Posterior cingulate gyrus (tissue), 11 donors: Measurements from ENCODE around the gene RPS6KA2.

Experiments used
- DNase-seq, 10 donors: peaks; one replicate each; pipeline versions ENCODE4 v3.0.0 to v3.0.0-alpha.2; 2020 to 2021; ENCODE audit warnings: mixed read lengths in 3 of 10
- intact Hi-C: fragments of 100-400 bp; cut with DNase I; formaldehyde crosslinking; loops from one replicate; pipeline ENCODE4 v1.15.1; 2023

Gene RPS6KA2

GRCh38 chr6:166515072-166515810 is 111.8 kb downstream of the RPS6KA2 start:
- intact Hi-C loops = no loop called here
- DNase-seq = peak in 9 of 10 donors; percentile 42 to 95 (median 59)

GRCh38 chr6:166514196-166514595 is 112.9 kb downstream of the RPS6KA2 start:
- peak in 2 of 10 donors; percentile 74 to 81 for DNase-seq

GRCh38 chr6:166512567-166512966 is 114.5 kb downstream of the RPS6KA2 start:
- intact Hi-C loops = no loop called here
- DNase-seq = peak in 1 of 10 donors; percentile 62

More at GRCh38 chr6:166514196-166514595, 112.9 kb downstream of the RPS6KA2 start:
- intact Hi-C loops = no loop called here

GRCh38 chr6:166511316-166511715 is 115.7 kb downstream of the RPS6KA2 start:
- intact Hi-C loops = no loop called here

GRCh38 chr6:166509193-166509592 is 117.9 kb downstream of the RPS6KA2 start:
- peak in 2 of 10 donors; percentile 6 to 85 for DNase-seq

More at GRCh38 chr6:166511316-166511715, 115.7 kb downstream of the RPS6KA2 start:
- DNase-seq = no peak

GRCh38 chr6:166508726-166509125 is 118.3 kb downstream of the RPS6KA2 start:
- intact Hi-C loops = no loop called here
- DNase-seq = peak in 2 of 10 donors; percentile 6 to 82

More at GRCh38 chr6:166509193-166509592, 117.9 kb downstream of the RPS6KA2 start:
- intact Hi-C loops = no loop called here

GRCh38 chr6:166507809-166508564 is 119.1 kb downstream of the RPS6KA2 start:
- intact Hi-C loops = no loop called here
- DNase-seq = peak in 1 of 10 donors; percentile 53

- peak in 1 of 10 donors; percentile 20 for DNase-seq
Measured at GRCh38 chr6:166507380-166507779, 119.7 kb downstream of the RPS6KA2 start.

GRCh38 chr6:166505133-166505905 is 121.7 kb downstream of the RPS6KA2 start:
- peak in 1 of 10 donors; percentile 79 for DNase-seq
- intact Hi-C loops = no loop called here

More at GRCh38 chr6:166507380-166507779, 119.7 kb downstream of the RPS6KA2 start:
- intact Hi-C loops = no loop called here

GRCh38 chr6:166504100-166504499 is 123.0 kb downstream of the RPS6KA2 start:
- intact Hi-C loops = no loop called here
- DNase-seq = peak in 2 of 10 donors; percentile 79 to 81

GRCh38 chr6:166503167-166503744 is 123.8 kb downstream of the RPS6KA2 start:
- intact Hi-C loops = no loop called here

GRCh38 chr6:166502453-166502852 is 124.6 kb downstream of the RPS6KA2 start:
- intact Hi-C loops = no loop called here
- peak in 2 of 10 donors; percentile 64 to 67 for DNase-seq

More at GRCh38 chr6:166503167-166503744, 123.8 kb downstream of the RPS6KA2 start:
- peak in 2 of 10 donors; percentile 67 to 69 for DNase-seq

- intact Hi-C loops = no loop called here
- DNase-seq = peak in 1 of 10 donors; percentile 73
Measured at GRCh38 chr6:166501246-166501645, 125.8 kb downstream of the RPS6KA2 start.

- DNase-seq = peak in 8 of 10 donors; percentile 63 to 94 (median 74)
- intact Hi-C loops = no loop called here
Measured at GRCh38 chr6:166500246-166500645, 126.8 kb downstream of the RPS6KA2 start.

- DNase-seq = peak in 1 of 10 donors; percentile 74
- intact Hi-C loops = no loop called here
Measured at GRCh38 chr6:166499350-166500163, 127.5 kb downstream of the RPS6KA2 start.

GRCh38 chr6:166498661-166499349 is 128.2 kb downstream of the RPS6KA2 start:
- DNase-seq = peak in 1 of 10 donors; percentile 82
- intact Hi-C loops = no loop called here

- intact Hi-C loops = no loop called here
- peak in 1 of 10 donors; percentile 45 for DNase-seq
Measured at GRCh38 chr6:166498228-166498627, 128.8 kb downstream of the RPS6KA2 start.

- DNase-seq = peak in 2 of 10 donors; percentile 75 to 76
- intact Hi-C loops = no loop called here
Measured at GRCh38 chr6:166497087-166497899, 129.8 kb downstream of the RPS6KA2 start.
